ENCODE measurements around the gene SULF2. TPM values are rescaled to one million over a fixed set of nuclear protein-coding genes. Genes with fewer than 3 reads are reported as not detected.

The SULF2 gene
- total RNA-seq, 1 donor from 2014 or later, result 78.2 TPM

DNA sequence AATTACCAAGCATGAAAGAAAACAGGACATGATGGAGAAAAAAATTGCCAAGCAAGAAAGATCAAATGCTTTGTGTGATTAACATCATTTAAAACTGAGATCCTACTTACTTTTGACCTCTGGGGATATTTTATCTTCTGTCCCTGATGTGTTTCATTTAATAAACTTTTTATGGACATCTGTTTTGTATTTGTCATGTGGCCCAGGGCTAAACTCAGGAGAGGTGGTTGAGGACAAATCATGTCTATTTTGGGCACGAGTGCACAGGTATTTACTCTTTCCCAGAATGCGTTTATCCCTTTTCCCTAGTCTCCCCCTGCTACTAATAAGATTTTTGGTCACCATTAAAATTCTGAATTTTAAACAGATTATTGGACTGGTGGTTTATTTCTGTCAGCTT, 155.4 kb downstream of the SULF2 start:
- no peak for TF ChIP-seq CTCF (IDR thresholded peaks at IDR 0.05; ENCODE audit: insufficient read depth, low read length, poor library complexity, severe bottlenecking)
- H3K4me3 ChIP-seq (ENCODE audit: low read depth, low read length), result no peak overlapping the region
- DNase-seq (ENCODE audit: low read depth), result no peak
- H3K27me3 ChIP-seq (ENCODE audit: control insufficient read depth, insufficient read depth, low read length), result no peaks in the 10 kb centered on the region
- H3K36me3 ChIP-seq (ENCODE audit: control insufficient read depth, insufficient read depth, low read length), result no peaks in the 10 kb centered on the region

GRCh38 chr20:47627540-47627939, 157.7 kb downstream of the SULF2 start:
- H3K27me3 ChIP-seq (ENCODE audit: control insufficient read depth, insufficient read depth, low read length), result no peaks in the 10 kb centered on the region
- DNase-seq (ENCODE audit: low read depth), result no peak
- H3K36me3 ChIP-seq (ENCODE audit: control insufficient read depth, insufficient read depth, low read length), result no peaks in the 10 kb centered on the region
- no peak for TF ChIP-seq CTCF (IDR thresholded peaks at IDR 0.05; ENCODE audit: insufficient read depth, low read length, poor library complexity, severe bottlenecking)
- no peak overlapping the region for H3K4me3 ChIP-seq (ENCODE audit: low read depth, low read length)

DNA sequence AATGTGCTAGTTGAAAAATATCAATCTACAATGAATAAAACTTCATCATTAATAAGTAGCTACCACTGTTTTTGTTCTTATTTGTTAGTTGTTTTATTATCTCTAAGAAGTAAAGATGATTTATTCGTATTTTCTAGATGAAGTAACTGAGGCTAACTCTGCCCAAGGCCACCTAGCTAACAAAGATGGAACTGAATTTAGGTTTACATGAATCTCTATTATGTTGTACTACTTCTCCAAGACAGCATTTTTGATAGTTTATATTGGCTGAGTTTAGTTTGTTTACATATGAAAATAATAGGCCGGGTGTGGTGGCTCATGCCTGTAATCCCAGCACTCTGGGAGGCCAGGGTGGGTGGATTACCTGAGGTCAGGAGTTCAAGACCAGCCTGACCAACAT, 162.1 kb downstream of the SULF2 start:
- no peaks in the 10 kb centered on the region for H3K36me3 ChIP-seq (ENCODE audit: control insufficient read depth, insufficient read depth, low read length)
- no peak overlapping the region for H3K4me3 ChIP-seq (ENCODE audit: low read depth, low read length)
- H3K27me3 ChIP-seq (ENCODE audit: control insufficient read depth, insufficient read depth, low read length), result no peaks in the 10 kb centered on the region
- TF ChIP-seq CTCF (IDR thresholded peaks at IDR 0.05; ENCODE audit: insufficient read depth, low read length, poor library complexity, severe bottlenecking), result no peak
- no peak for DNase-seq (ENCODE audit: low read depth)

DNA sequence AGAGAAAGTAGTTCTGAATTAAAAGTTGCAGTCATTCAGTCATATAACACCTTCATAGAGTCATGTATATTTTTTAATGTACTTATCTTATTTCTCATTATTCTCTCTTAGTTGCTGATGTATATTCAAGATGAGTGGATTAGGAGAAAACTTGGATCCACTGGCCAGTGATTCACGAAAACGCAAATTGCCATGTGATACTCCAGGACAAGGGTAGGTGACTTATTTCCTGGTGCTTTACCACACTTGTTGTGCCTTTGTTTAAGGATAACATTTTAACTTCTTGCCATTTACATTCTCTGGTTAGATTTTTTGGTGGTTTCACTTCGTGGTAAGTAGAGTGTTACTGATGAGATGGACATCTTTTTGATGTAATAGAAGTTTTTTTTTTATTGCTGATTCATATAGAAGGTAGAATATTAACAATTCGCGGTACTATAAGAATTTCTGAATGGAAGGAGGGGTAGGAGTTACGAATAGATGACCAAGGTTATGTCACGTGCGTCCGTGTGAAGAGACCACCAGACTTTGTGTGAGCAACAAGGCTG, 163.1 kb downstream of the SULF2 start:
- Histone ChIP-seq H3K36me3 (ENCODE audit: control insufficient read depth, insufficient read depth, low read length) (no peaks in the 10 kb centered on the region), H3K4me3 (ENCODE audit: low read depth, low read length) (no peak overlapping the region), H3K27me3 (ENCODE audit: control insufficient read depth, insufficient read depth, low read length) (no peaks in the 10 kb centered on the region)
- TF ChIP-seq CTCF (IDR thresholded peaks at IDR 0.05; ENCODE audit: insufficient read depth, low read length, poor library complexity, severe bottlenecking), result no peak
- no peak for DNase-seq (ENCODE audit: low read depth)

GRCh38 chr20:47620808-47621805, 164.2 kb downstream of the SULF2 start:
- TF ChIP-seq CTCF (IDR thresholded peaks at IDR 0.05; ENCODE audit: insufficient read depth, low read length, poor library complexity, severe bottlenecking), result peak; percentile 67
- H3K36me3 ChIP-seq (ENCODE audit: control insufficient read depth, insufficient read depth, low read length), result no peaks in the 10 kb centered on the region
- H3K27me3 ChIP-seq (ENCODE audit: control insufficient read depth, insufficient read depth, low read length), result no peaks in the 10 kb centered on the region
- DNase-seq (ENCODE audit: low read depth), result peak; percentile 21
- no peak overlapping the region for H3K4me3 ChIP-seq (ENCODE audit: low read depth, low read length)
